NCI-H187 (cell line): ENCODE results near the gene ZNF460.
"Not testable (repeated sequence)": the region's sequence is repeated elsewhere in the genome, so short reads cannot be mapped to it uniquely, and the experiment has no call there.

Experiments used
- DNase-seq, 2 experiments: peaks; one replicate each; lab custom pipeline; 2025; lab: John Stamatoyannopoulos, UW

The ZNF460 gene

DNA sequence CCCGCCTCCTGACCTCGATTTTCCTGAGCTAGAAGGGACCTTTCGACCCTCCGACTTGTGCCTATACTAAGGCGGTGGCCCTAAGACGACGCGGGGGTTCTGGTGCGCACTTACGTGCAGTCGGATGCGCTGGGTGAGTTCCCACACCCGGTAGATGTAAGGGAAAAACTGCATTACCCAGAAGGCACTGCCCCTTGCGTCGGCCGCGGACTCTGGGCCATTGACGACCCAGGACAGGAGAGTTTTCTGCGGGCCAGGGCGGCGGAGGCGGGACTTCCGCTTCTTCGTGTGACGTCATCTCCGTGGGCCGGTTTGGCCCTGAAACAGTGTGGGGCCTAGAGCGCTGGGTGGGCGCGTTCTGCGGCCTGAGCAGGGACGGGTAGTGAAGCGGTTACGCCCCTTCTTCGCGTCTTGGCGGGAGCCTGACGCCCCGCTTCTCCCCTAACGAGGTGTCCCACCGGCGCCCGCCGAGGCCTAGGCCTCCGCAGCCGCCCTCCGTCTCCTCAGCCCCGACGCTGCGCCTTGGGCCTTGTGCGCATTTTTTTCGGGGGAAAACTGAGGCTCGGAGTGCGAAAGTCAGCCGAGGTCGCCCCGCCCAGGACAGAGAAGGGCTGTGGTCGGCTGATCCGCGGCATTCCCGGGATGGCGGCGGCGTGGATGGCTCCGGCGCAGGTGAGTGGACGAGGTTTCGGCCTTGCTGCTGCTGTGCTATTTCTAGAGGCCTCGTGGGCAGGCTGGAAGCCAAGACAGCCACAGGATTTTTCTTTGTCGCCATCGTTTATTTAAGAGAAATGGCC is at the start of gene ZNF460:
Gene ZNF460 (plus strand): TSS at position 321 of the 797 bp plus-strand sequence. CDS start 322 bp downstream, at position 643.
- DNase-seq: peak; percentile 94 to 97

DNA sequence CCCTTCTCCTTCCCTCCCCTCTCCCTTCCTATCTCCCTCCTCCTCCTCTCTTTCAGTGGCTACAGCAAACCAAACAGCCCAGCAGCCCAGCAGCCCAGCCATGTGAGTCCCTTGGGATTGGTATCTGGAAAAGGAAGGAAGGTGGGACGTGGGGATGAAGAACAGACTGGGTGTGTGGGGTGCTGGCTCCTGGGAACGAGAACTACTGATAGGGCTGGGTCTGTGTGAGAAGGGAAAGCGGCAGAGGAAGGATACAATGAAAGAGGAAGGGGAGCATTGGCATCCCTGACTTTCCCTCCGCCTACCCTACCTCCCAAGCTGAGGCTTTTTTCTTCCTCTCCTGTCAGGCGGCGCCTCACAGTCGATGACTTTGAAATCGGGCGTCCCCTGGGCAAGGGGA is 48.6 kb upstream of the ZNF460 start:
- DNase-seq: no peak

DNA sequence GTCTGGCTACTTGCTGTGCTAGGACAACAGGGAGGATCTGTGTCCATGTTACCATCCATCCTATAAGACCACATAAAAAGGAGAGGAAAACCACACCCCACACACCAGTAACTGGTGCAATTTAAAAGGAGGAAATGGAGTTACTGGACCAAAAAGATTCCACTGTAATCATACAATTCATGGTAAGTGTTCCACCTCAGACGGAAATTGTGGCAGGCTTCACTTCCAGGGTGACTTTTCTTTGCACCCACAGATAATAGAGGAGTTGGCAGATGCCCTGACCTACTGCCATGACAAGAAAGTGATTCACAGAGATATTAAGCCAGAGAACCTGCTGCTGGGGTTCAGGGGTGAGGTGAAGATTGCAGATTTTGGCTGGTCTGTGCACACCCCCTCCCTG is 47.1 kb upstream of the ZNF460 start:
- no peak for DNase-seq

DNA sequence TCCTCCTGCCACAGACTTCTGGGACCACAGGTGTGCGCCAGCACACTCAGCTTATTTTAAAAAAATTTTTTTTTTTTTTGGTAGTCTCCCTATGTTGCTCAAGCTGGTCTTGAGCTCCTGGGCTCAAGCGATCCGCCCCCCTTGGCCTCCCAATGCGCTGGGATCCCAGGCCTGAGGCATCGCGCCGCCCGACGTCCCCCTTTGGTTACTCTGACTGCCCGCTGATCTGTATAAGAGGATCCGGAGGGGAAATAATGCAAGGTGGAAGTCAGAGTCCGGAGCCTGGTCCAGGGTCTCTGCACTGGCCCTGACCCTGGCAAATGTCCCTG is 40.3 kb upstream of the ZNF460 start:
- DNase-seq: no peak

DNA sequence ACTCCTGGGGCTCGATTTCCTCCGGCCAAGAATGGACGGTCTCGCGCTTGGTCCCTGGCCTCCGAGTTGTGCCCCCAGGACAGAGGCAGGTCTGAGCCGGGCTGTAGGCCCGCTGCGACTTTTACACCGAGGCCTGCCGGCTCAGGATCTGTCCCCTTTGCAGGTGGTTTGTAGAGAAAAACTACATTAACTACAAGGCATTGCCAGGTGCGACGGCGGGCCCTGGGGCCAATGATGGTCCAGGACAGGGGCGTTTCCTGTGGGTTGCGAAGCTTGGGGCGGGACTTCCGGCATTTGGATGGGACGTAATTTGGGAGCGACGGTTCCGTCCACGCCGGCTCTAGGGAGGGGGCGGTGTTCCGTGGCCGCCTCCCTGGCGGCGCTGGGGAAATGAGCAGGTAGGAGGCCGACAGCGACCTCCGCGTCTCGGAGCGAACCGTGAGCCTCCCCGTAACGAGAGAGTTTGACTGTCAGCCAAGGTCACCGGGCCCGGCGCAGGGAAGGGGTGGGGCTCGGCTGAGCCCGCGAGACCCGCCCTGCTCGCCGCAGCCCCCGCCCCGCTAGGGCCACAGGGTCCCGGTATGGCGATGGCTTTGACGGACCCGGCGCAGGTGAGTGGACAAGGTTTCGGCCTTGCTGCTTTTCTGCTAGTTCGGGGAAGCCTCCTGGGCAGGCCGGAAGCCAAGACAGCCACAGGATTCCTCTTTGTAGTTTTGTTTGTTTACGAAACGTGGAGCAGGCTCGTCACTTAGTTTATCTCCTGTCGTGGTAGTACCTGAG is 39.8 kb upstream of the ZNF460 start, which contains the start of gene ZNF805:
Gene ZNF805 (plus strand): TSS at position 322 of the 780 bp plus-strand sequence. CDS start 260 bp downstream, at position 582.
- DNase-seq: peak; percentile 90 to 93

DNA sequence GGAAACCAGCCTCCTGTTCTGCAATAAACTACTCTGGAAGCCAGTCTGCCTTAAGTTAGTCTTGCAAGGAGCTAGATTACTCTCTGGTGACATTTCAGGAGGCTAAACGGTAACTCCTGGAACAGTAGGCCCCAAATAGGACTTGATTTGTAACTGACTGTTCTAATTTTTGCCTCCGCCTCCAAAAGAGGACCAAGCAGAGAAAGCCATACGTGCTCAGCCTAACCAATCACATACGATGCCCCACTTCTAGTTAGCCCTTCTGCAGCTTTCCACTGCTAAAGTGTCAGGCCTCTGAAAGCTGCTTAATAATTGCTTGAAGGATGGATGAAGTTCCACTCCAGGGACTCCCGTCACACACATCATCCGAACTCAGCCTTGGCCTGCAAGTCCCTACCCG is 39.1 kb upstream of the ZNF460 start:
- DNase-seq: no peak

DNA sequence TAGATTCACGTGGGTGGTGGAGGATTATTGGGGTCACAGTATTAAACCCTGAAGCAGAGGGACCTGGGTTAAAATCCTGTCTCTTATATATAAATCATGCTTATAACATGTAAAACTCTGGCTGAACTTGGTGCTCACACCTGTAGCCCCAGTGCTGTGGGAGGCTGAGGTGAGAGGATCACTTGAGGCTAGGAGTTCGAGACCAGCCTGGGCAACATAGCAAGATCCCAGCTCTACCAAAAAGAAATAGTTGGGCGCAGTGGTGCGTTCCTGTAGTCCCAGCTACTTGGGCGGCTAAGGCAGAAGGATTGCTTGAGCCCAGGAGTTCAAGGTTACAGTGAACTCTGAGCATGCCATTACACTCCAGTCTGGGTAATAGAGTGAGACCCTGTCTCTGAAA is 37.5 kb upstream of the ZNF460 start:
- DNase-seq: no peak

DNA sequence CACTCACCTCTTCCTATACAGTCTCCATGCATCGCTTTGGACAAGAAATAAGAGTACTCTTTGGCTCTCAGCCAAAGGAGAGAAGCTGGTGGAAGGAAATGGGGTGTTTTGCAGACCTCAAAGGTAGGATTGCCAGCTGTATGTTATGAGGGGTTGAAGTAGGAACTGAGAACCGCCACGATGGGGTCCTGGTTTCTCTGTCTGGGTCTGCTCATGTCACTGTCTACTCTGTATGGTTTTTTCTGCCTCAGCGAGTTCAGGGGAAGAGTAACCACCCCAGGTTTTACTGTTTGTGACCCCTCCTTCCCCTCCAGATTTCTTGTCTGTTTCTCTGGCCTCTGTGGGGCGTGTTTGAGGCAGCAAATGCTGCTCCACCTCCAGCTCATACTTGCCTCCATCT is 35.8 kb upstream of the ZNF460 start:
- DNase-seq: no peak

DNA sequence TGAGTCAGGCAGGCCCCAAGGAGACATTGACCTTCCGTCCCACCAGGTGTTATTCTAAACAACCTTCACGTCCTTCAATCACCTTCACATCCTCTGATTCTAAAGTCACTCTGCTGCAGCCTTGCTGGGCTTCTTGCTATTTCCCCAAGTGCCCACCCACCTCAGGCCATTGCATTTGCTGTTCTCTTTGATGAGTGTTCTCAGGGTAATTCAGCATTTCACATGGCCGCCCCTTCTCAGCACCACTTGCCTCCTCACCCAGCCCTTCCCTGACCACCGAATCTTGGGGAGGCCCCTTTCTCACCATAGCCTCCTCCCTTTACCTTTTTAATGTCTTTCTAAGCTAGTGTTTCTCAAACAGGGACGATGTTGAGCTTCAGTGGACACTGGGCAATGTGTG is 35.2 kb upstream of the ZNF460 start:
- DNase-seq: no peak

DNA sequence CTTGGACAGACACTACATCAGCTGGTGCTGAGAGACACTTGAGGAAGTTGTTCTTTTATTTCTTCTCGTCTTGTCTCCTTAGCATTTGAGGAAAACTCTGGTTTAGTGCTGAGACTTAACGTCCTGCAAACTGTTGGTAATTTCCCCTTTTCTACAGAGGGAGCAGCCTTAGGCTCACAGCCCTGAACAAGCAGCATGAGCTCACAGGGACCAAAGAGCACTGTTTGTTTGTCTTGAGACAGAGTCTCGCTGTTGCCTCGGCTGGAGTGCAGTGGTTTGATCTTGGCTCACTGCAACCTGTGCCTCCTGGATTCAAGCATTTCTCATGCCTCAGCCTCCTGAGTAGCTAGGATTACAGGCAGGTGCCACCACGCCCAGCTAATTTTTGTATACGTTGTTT is 34.3 kb upstream of the ZNF460 start:
- no peak for DNase-seq

DNA sequence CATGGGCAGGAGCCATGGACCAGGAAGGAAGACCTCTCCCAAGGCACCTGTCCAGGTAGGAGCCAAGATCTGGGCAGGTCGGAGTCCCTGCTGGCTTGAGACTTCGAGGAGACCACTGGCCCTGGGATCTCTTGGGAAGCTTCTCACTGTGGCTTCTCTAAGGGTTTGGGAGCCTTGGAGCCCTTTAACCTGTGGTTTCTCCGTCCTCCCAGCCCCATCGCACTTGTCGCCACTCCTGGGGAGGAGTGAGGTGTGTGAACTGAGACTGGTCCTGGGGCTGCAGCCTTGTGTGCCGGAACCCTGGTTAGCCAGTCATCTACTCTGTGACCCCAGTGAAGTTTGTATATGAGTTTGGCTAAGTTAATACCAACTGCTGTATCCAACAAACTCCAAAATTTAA is 31.6 kb upstream of the ZNF460 start:
- no peak for DNase-seq

DNA sequence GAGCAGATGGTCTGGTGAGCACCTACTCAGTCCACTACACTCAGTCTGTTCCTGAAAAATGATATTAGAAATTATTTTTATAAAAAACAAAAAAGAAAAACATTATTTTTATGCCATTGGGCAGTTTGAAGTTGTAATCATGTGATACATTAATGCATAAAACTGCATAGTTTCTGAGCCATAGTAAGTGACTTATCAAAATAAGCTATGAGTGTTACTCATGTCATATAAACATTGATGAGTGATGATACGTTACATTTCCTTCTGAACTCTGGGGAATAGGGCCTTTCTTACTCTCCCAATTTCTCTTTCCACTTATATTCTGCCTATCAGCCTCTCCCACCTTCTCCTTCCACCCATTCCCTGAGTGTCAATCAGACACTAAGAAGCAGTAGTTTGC is 31.0 kb upstream of the ZNF460 start:
- no peak for DNase-seq

DNA sequence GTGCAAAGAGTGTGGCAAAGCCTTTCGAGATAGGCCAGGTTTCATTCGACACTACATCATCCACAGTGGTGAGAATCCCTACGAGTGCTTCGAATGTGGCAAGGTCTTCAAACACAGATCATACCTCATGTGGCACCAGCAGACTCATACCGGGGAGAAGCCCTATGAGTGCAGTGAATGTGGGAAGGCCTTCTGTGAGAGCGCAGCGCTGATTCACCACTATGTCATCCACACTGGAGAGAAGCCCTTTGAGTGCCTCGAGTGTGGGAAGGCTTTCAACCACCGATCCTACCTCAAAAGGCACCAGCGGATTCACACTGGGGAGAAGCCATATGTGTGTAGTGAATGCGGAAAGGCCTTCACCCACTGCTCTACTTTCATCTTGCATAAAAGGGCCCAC is 26.5 kb upstream of the ZNF460 start:
- not testable (repeated sequence) for DNase-seq

DNA sequence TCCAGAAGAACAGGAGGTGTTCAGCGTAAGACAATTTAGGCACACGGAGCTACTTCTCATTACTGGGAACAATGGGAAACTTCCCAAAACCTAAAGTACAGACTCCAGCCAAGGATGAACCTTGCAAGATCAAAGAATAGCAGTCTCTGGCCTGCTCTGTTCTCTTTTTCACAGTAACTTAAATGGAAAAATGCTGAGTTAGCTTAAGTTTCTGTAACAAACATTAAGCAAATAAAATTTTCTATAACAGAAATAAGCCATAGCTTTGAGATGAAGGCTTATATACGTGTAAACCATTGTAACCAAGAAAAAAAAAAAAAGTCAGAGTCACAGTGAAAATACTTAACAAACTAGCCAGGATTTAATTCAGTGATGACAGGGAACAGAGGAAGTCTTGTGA is 18.2 kb upstream of the ZNF460 start:
- DNase-seq: no peak

DNA sequence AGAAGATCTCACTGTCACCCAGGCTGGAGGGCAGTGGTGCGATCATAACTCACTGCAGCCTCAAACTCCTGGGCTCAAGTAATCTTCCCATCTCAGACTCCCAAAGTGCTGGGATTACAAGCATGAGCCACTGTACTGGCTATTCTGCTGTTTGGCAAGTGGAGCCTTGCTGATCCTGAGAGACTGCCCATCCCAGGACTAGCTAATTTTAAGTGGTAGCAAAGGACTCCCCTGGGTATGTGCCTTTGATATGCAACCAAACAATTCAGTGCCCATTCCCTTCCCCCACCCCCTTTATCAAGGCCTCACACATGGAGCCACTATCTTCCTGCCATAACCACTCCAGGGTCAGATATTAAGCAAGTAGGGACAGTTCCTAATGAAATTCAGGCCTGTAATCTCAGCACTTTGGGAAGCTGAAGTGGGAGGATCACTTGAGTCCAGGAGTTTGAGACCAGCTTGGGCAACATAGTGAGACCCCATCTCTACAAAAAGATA is 17.0 kb upstream of the ZNF460 start:
- no peak for DNase-seq

DNA sequence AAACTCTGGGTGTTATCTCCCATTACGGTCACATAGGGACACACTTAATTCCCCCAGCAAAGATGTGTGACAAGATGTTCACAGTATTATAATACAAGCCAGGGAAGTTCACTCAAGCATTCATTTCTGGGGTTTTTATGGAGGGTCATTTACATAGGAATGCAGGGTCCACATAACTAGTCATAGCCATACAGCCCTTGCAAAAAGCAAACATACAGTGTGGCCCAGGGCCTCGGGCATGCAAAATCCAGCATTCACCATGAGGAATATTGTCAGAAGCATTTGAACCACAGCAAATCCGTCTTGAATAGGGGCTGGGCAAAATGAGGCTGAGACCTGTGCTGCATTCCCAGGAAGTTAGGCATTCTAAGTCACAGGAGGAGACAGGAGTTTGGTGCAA is 13.0 kb upstream of the ZNF460 start:
- DNase-seq: no peak

DNA sequence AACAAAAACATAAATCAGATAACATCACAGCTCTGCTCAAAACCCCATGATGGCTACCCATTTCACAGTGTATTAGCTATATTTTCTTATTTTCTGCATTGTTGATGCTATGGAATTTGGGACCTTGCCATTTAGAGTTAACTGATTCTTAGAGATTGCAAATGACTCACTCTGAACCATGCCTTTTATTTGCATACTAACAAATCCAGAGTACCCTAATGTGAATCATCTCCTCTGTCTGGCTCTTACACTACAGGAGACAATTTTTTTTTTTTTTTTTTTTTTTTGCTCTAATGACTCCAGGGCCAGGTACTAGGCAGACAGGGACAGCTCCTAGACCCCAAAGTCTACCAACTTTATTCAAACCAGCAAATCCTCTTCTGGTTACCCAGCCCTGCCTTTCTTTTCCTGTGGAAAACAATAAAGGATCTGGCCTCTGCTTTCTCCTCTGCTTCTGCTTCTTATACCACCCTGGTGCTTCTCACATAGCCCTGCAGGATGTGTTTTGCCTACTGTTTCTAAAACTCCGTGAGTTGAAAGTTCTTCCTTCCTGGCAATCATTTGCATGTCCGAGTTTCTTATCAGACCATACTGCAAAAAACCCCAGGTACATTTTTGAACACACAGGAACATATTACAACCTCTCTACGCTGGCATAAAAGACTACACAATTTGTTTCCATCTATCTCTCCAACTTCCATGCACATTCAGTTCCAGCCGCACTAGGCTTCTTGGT is 10.6 kb upstream of the ZNF460 start:
- DNase-seq: no peak

DNA sequence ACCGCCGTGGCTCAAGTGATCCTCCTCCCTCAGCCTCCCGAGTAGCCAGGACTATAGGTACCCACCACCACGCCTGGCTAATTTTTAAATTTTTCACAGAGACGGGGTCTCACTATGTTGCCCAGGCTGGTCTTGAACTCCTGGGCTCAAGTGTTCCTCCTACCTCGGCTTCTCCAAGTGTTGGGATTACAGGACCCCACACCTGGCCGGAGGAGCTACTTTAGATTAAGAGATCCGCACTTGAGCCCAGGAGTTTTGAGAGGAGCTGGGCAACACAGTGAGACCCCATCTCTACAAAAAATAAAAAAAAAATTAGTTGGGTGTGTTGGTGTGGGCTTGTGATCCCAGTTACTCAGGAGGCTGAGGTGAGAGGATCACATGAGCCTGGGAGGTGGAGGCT is 9.0 kb upstream of the ZNF460 start:
- DNase-seq: no peak

DNA sequence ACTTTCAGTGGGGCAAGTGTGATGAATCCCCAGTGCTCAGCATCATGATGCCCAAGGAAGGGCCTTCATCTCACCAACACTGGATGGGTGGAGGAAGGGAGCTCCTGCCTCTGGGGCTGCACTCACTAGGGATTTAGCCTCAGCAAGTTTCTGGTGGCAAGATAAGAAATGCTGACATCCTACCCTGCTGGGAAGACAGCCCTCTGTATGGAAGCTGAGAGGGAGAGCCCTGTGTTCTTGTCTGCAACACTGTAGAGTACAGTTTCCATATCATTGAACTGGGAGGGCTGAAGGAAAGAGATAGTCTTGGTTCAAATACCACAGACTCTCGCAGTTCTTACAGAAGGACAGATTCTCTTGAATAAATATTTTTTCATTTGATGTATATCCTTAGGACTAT is 7.3 kb upstream of the ZNF460 start:
- DNase-seq: no peak

DNA sequence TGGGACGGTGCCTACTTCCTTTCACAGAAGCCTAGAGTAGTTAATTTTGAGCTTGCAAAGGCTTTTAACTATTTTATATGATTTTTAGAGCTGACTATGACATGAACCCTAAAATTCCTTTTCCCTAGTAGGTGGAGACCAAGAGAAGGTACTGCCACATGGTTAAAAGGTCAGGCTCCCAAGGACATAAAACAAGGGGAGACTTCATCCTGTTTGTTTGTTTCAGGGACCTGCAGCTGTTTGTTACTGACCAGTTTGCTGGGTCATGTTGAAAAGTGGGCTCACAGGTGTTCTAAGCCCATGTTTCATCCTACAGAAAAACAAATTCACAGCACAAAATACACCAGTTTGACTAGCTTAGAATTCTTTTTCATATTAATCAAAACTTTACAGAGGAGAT is 3.9 kb upstream of the ZNF460 start:
- DNase-seq: no peak

DNA sequence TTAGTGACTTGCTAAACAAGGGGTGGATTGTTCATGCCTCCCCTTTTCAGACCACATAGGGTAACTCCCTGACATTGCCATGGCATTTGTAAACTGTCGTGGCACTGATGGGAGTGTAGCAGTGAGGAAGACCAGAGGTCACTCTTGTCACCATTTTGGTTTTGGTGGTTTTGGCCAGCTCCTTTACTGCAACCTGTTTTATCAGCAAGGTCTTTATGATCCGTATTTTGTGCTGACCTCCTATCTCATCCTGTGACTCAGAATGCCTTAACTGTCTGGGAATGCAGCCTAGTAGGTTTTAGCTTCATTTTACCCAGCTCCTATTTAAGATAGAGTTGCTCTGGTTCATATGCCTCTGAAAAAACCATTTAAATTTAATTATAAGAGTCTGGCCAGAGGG is 1.8 kb upstream of the ZNF460 start:
- DNase-seq: not testable (repeated sequence)

DNA sequence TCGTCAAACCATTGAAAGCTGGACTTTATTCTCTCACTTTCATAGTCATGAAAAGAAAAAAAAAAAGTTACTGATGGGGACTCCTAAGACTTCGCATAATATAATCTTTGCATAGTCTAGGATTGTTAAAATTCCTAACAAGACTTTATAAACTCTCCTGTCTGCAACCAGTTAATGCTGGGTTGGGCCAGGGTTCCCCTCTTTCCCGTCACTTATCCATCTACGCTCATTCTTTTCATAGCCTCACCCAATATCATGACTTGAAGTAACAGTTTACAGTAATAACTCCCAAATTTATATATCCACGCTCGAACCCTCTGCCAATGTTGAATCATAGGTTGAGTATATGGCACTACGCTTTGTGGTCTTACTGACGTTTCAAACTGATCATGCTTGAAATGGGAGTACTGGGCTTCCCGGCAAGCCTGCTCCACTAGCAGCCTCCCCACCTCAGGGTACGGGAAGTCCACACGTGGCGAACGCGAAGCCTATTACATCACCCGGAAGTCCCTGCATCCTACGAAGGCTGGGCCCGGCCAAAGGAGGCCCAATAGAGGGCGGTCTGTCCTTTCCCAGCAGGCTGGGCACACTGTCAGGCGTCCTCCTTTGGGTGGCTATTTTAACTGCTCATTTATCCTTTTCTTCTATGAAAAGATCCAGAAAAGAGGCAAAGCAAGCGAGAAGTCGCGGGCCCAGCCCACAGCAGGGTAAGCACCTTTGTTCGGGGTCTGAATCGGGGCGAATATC is 694 bp upstream of the ZNF460 start:
- DNase-seq: peak; percentile 70 to 89
